GM12873 (cell line): ENCODE data around the gene ALG5.

ENCODE experiments used
- CTCF ChIP-seq: IDR thresholded peaks from 2 replicates; pipeline ENCODE4 v1.5.1; 2012; ENCODE audit warnings: low read depth, mild to moderate bottlenecking, moderate library complexity, low read length, control low read depth; ENCODE audit not compliant: insufficient read depth; ENCODE audit errors: missing control alignments

Gene ALG5

GRCh38 chr13:36999054-36999714, at the start of gene ALG5:
Gene ALG5 (minus strand): TSS chr13:36999340. CDS start chr13:36999300, 40 bp downstream.
- peak; percentile 86 for TF ChIP-seq CTCF

GRCh38 chr13:37047846-37048245, 48.7 kb upstream of the ALG5 start:
- no peak for TF ChIP-seq CTCF

- TF ChIP-seq CTCF, result no peak
Measured at GRCh38 chr13:37047032-37047431, 47.9 kb upstream of the ALG5 start.

- no peak for TF ChIP-seq CTCF
Measured at GRCh38 chr13:37046062-37046461, 46.9 kb upstream of the ALG5 start.

GRCh38 chr13:37040789-37041188, 41.6 kb upstream of the ALG5 start:
- no peak for TF ChIP-seq CTCF

GRCh38 chr13:37039896-37040295, 40.8 kb upstream of the ALG5 start:
- TF ChIP-seq CTCF, result no peak

- TF ChIP-seq CTCF, result no peak
Measured at GRCh38 chr13:37037241-37037640, 38.1 kb upstream of the ALG5 start.
